ENCODE measurements around the gene MRPL50. TPM values are rescaled to one million over a fixed set of nuclear protein-coding genes. Genes with fewer than 3 reads are reported as not detected.

Gene MRPL50
- polyA plus RNA-seq, 1 of the 3 experiments (the other 2 are of a cell fraction): 6.3 TPM

DNA sequence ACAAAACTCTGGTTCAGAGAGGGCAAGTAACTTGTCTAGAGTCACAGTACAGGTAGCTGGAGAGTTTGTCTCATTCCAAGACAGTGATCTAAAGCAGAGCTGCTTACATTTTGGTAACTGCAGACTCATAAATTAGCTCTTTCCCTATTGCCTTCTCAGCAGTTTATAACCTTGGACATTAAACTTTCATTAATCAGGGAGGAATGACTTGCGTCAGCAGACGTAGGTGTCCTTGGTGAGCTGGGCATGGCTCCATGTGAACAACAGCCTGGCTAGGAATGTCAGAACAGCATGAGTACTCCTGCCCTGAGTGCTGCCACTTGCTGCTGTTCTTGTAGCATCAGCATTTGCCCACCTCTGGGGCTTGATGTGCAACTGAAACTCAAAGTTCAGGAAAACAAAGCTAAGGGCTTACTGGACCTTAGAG, 39.4 kb upstream of the MRPL50 start (continued):
- no peak for TF ChIP-seq CHD2 (IDR thresholded peaks at IDR 0.05; ENCODE audit: low read length, partially characterized antibody)
- no peak for TF ChIP-seq MXI1 (IDR thresholded peaks at IDR 0.05; ENCODE audit: low read depth, low read length)

- WGBS (ENCODE audit: low lambda C conversion rate): 3% methylated on average over 2 of the region's 2 CpGs
- H3K9me2 ChIP-seq: no peaks in the 10 kb centered on the region
- H2AFZ ChIP-seq (ENCODE audit: low read depth): no peak within 1 kb of the TSS
- CTCF ChIA-PET: no interaction called here
- POLR2A ChIA-PET: no interaction called here
- H3K9me3 ChIP-seq: no peaks in the 10 kb centered on the region
- no peaks in the 10 kb centered on the region; a peak in 1 of 4 replicates for H3K4me1 ChIP-seq (ENCODE audit: control insufficient read depth in 1 of 2, insufficient read depth in 2 of 2, low read depth in 1 of 2, low read length in 1 of 2)
- H4K20me1 ChIP-seq (ENCODE audit: insufficient read depth): no peaks in the 10 kb centered on the region
- H3K27ac ChIP-seq (ENCODE audit: low read depth in 2 of 2, low read length in 1 of 2): no peak within 1 kb of the TSS
- no peak within 1 kb of the TSS for H3K4me2 ChIP-seq
- H3K79me2 ChIP-seq (ENCODE audit: insufficient read depth): no peaks in the 10 kb centered on the region
- H3F3A ChIP-seq (replicated peaks; ENCODE audit: insufficient read depth): no peaks in the 10 kb centered on the region
- no peak for DNase-seq
- no peaks in the 10 kb centered on the region; the same call in 1 of the 2 replicates for H3K27me3 ChIP-seq (ENCODE audit: insufficient read depth)
- H3K4me3 ChIP-seq (ENCODE audit: low read depth in 2 of 2, low read length in 1 of 2): no peak within 1 kb of the TSS
- H3K9ac ChIP-seq: no peak within 1 kb of the TSS
- no peaks in the 10 kb centered on the region for H3K36me3 ChIP-seq (replicated peaks in 1 of 2; ENCODE audit: control insufficient read depth in 1 of 2, insufficient read depth in 2 of 2, low read length in 1 of 2)
- no peak for TF ChIP-seq TCF12 (IDR thresholded peaks at IDR 0.05)
- TF ChIP-seq ZBTB33 (IDR thresholded peaks at IDR 0.05; ENCODE audit: borderline replicate concordance, low read depth): no peak
- no peak for TF ChIP-seq GABPA (IDR thresholded peaks at IDR 0.05; ENCODE audit: low read depth)
- TF ChIP-seq RFX5 (IDR thresholded peaks at IDR 0.05; ENCODE audit: low read length): no peak
Measured at GRCh38 chr9:101435601-101436079, 37.2 kb upstream of the MRPL50 start, which contains the start of gene ALDOB. Gene ALDOB (minus strand): TSS chr9:101435774. CDS start chr9:101430887, 4,887 bp downstream.

- H3K9me3 ChIP-seq: no peaks in the 10 kb centered on the region
- no peaks in the 10 kb centered on the region for H3K79me2 ChIP-seq (ENCODE audit: insufficient read depth)
- H4K20me1 ChIP-seq (ENCODE audit: insufficient read depth): no peaks in the 10 kb centered on the region
- H3K27ac ChIP-seq (ENCODE audit: low read depth in 2 of 2, low read length in 1 of 2): no peak overlapping the region
- no peak for DNase-seq
- H2AFZ ChIP-seq (ENCODE audit: low read depth): no peak overlapping the region
- H3K4me1 ChIP-seq (ENCODE audit: control insufficient read depth in 1 of 2, insufficient read depth in 2 of 2, low read depth in 1 of 2, low read length in 1 of 2): no peaks in the 10 kb centered on the region; a peak in 1 of 4 replicates
- no peaks in the 10 kb centered on the region; the same call in 1 of the 2 replicates for H3K27me3 ChIP-seq (ENCODE audit: insufficient read depth)
- H3K9ac ChIP-seq: no peak overlapping the region
- H3K36me3 ChIP-seq (replicated peaks in 1 of 2; ENCODE audit: control insufficient read depth in 1 of 2, insufficient read depth in 2 of 2, low read length in 1 of 2): no peaks in the 10 kb centered on the region
- POLR2A ChIA-PET: no interaction called here
- no peaks in the 10 kb centered on the region for H3F3A ChIP-seq (replicated peaks; ENCODE audit: insufficient read depth)
- 64% methylated on average over 3 of the region's 3 CpGs for WGBS (ENCODE audit: low lambda C conversion rate)
- CTCF ChIA-PET: interaction anchor here (1.5 kb wide), 1 partner anchor 14 kb away, joined by 9 read pairs; no protein-coding TSS in a partner anchor
- no peaks in the 10 kb centered on the region for H3K9me2 ChIP-seq
- H3K4me2 ChIP-seq: no peak overlapping the region
- no peak for TF ChIP-seq JUND (IDR thresholded peaks at IDR 0.05)
- no peak for TF ChIP-seq PBX3 (IDR thresholded peaks at IDR 0.05)
- no peak for TF ChIP-seq SIN3A (IDR thresholded peaks at IDR 0.05; ENCODE audit: borderline replicate concordance, low read depth, low read length)
- no peak for TF ChIP-seq POLR2AphosphoS5 (IDR thresholded peaks at IDR 0.05; ENCODE audit: low read depth, low read length)
- no peak for TF ChIP-seq FOXM1 (IDR thresholded peaks at IDR 0.05; ENCODE audit: low read depth)
- TF ChIP-seq USF1 (IDR thresholded peaks at IDR 0.05; ENCODE audit: borderline replicate concordance, low read depth): no peak
- no peak for TF ChIP-seq NRF1 (IDR thresholded peaks at IDR 0.05; ENCODE audit: low read depth, low read length)
- TF ChIP-seq, protein P1, sequence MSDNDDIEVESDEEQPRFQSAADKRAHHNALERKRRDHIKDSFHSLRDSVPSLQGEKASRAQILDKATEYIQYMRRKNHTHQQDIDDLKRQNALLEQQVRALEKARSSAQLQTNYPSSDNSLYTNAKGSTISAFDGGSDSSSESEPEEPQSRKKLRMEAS (IDR thresholded peaks at IDR 0.05; ENCODE audit: low read depth): no peak
- no peak overlapping the region for H3K4me3 ChIP-seq (ENCODE audit: low read depth in 2 of 2, low read length in 1 of 2)
Measured at GRCh38 chr9:101434998-101435397, 36.6 kb upstream of the MRPL50 start.
